Activated CD8-positive, alpha-beta memory T cell treated with anti-CD3 and anti-CD28 coated beads for 48 hours (primary cell): ENCODE measurements around the gene BTG1.
"Not testable (repeated sequence)": the region's sequence is repeated elsewhere in the genome, so short reads cannot be mapped to it uniquely, and the experiment has no call there.

ENCODE experiments used
- DNase-seq, 3 experiments: peaks; one replicate each; pipeline ENCODE4 v3.0.0-alpha.2; 2020; ENCODE audit warnings: low read depth in 2 of 3, low spot score in 2 of 3

The BTG1 gene

GRCh38 chr12:92105110-92105509, 40.5 kb downstream of the BTG1 start:
- DNase-seq, result no peak

- no peak for DNase-seq
These were observed 43.0 kb downstream of the BTG1 start for GRCh38 chr12:92102606-92103005.

DNA sequence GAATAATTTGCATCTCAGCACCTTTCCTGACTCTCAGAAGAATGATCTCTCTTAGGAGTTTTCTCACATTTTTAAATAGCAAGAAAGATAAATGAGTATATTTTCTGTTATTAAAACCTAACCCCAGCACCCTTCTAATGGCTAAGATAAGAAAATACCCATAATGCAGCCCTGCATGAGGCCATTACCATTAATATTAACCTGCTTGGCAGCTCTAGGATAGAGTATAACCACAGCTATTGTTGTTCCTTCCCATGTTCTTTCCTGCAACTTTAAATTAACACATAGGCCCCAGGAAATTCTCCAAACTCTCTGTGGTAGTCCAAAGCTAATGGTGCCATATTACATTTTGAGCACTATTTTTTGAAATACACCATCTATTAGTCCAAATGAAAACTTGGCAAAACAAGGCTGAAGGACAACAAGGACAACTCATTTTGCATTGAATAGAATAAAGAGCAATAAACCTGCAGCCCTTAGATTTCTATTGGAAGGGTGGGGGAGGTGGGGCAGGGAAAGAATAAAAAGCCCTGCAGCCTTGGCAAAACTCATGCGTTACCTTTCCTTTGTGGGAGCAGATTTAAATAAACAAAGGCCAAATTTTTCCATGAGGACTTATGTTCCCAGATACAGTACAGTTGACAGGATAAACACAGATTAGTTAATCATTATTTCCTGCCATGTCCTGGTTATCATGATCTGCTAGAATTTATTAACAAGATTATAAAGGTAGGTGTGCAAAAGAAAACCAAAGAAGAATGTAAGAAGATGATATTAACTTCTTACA, 46.9 kb downstream of the BTG1 start:
- DNase-seq, result no peak

DNA sequence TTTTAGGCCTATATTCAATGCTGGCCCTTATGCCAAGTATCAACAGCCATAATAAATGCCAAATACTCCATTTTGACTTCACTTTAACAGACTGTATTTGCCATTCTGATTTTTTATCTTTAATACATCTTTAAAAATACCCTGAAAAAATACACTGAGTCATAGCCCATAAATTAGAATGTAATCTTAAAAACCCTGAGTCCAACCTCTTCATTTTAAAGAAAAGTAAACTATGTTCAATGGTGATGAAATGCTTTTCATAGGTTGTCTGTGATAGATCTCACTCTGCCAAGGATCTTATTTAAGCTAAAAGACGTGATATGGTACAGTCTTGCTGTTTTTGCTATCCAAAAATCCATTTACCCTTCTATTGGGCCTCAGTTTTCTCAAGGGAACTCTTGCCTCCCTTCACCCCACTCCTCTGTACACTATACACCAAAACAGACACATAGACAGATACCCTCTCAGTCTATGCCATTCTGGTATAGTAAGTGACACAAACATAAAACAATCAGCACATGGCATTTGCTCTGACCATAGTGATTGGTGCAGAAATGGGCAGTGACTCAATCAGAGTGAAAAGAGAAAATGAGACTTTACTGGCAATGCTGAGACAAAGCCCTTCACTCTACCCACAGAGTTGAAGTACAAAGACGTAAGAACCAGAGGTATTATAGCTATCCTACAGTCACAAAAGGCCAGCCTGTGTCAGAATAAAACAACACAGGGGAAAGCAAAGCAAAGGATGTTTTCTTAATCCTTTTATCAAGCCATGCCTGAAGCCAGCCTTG, 49.1 kb downstream of the BTG1 start:
- no peak for DNase-seq

DNA sequence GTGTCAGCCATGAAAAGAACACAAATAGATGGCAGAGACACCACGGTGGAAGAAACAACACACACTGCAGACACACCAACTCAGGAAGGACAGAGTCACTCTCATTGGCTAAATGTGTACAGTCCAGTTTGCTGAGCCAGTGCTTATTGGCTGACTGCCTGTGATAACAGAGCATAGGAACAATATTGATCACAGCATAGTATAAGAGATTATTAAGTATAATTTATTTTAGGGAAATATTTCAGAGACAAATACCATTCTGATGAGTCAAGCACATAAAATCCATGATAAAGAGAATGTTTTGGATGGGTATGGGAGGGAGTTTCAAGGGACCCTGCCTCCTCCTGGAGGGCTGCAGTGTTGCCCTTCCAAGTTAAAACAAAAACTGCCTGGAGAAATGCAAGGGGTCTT, 50.9 kb downstream of the BTG1 start:
- DNase-seq, result no peak

GRCh38 chr12:92094301-92094700, 51.3 kb downstream of the BTG1 start:
- DNase-seq, result not testable (repeated sequence)
